H1 (cell line): ENCODE data around the gene MYO1D. TPM values are rescaled to one million over a fixed set of nuclear protein-coding genes. Genes with fewer than 3 reads are reported as not detected.

Source experiments
- ASH2L ChIP-seq: fragments of 200-600, 300-600 bp; sonication (generic); IDR thresholded peaks from one replicate; pipeline ENCODE4 v1.7.1; 2017; ENCODE audit warnings: low read length
- CBX5 ChIP-seq: fragments of 300-800, 300-1000 bp; sonication (generic); IDR thresholded peaks from 2 replicates; pipeline ENCODE4 v1.7.1; 2016; ENCODE audit warnings: antibody characterized with exemption, low read length, low read depth
- CEBPB ChIP-seq: IDR thresholded peaks from 2 replicates; pipeline ENCODE4 v1.6.1; 2012; ENCODE audit warnings: low read depth, low read length
- CHD1 ChIP-seq: IDR thresholded peaks from 2 replicates; pipeline ENCODE4 v1.6.1; 2012; ENCODE audit warnings: low read depth, low read length, improper control_type of control experiment
- CTCF ChIP-seq, 3 experiments: IDR thresholded peaks; 1 replicate in 2 of 3; 2 replicates in 1 of 3; pipeline versions ENCODE4 v1.5.1 to v1.6.1; 2011; ENCODE audit warnings: low read length in 3 of 3, mild to moderate bottlenecking in 3 of 3, inconsistent platforms in 2 of 3, low read depth in 1 of 3, moderate library complexity in 1 of 3; ENCODE audit not compliant: insufficient read depth in 1 of 3; ENCODE audit errors: control extremely low read depth in 1 of 3
- EP300 ChIP-seq, 2 experiments: IDR thresholded peaks; 1 replicate in 1 of 2; 2 replicates in 1 of 2; pipeline ENCODE4 v1.6.1; 2011 to 2012; ENCODE audit warnings: low read depth in 2 of 2, low read length in 2 of 2, mild to moderate bottlenecking in 2 of 2, borderline replicate concordance in 1 of 2, inconsistent platforms in 1 of 2, moderate library complexity in 1 of 2
- FOSL1 ChIP-seq: IDR thresholded peaks from 2 replicates; pipeline ENCODE4 v1.6.1; 2011; ENCODE audit warnings: mild to moderate bottlenecking, low read depth, low read length, moderate library complexity; ENCODE audit not compliant: insufficient read depth
- KDM1A ChIP-seq: fragments of 200-600, 300-600 bp; sonication (generic); IDR thresholded peaks from 2 replicates; pipeline ENCODE4 v1.7.1; 2016; ENCODE audit warnings: mild to moderate bottlenecking, low read length, borderline replicate concordance
- KDM4A ChIP-seq: IDR thresholded peaks from one replicate; pipeline ENCODE4 v1.7.1; 2012; ENCODE audit warnings: low read depth, mild to moderate bottlenecking, moderate library complexity, low read length, inconsistent platforms; ENCODE audit not compliant: severe bottlenecking
- KDM5A ChIP-seq: fragments of 200-600 bp; IDR thresholded peaks from 2 replicates; pipeline ENCODE4 v1.7.1; 2012; ENCODE audit warnings: mild to moderate bottlenecking, low read length, inconsistent platforms, mixed read lengths
- MAX ChIP-seq: IDR thresholded peaks from 2 replicates; pipeline ENCODE4 v1.6.1; 2012; ENCODE audit warnings: inconsistent platforms
- POU5F1 ChIP-seq: IDR thresholded peaks from 2 replicates; pipeline ENCODE4 v1.6.1; 2011; ENCODE audit warnings: low read depth, mild to moderate bottlenecking, low read length, moderate library complexity
- RBBP5 ChIP-seq: IDR thresholded peaks from 2 replicates; pipeline ENCODE4 v1.7.1; 2012; ENCODE audit warnings: low read depth, mild to moderate bottlenecking, inconsistent platforms, low read length, moderate library complexity, borderline replicate concordance
- RNF2 ChIP-seq: fragments of 200-900, 300-1000 bp; sonication (generic); IDR thresholded peaks from 2 replicates; pipeline ENCODE4 v1.7.1; 2016; ENCODE audit warnings: borderline replicate concordance, low read depth, mild to moderate bottlenecking, antibody characterized with exemption, low read length; ENCODE audit not compliant: poor library complexity, severe bottlenecking; ENCODE audit errors: missing control alignments
- SAP30 ChIP-seq: fragments of 300-600 bp; sonication (generic); IDR thresholded peaks from 2 replicates; pipeline ENCODE4 v1.7.1; 2012; ENCODE audit warnings: low read length, moderate library complexity, mild to moderate bottlenecking, inconsistent platforms; ENCODE audit not compliant: insufficient read depth, insufficient replicate concordance
- SP1 ChIP-seq: IDR thresholded peaks from 2 replicates; pipeline ENCODE4 v1.6.1; 2011; ENCODE audit warnings: low read depth, low read length
- SRF ChIP-seq: IDR thresholded peaks from 2 replicates; pipeline ENCODE4 v1.6.1; 2011; ENCODE audit warnings: mild to moderate bottlenecking, low read depth, low read length, moderate library complexity
- SUZ12 ChIP-seq: fragments of 200-600 bp; sonication (generic); IDR thresholded peaks from 2 replicates; pipeline ENCODE4 v1.6.1; 2012; ENCODE audit warnings: mild to moderate bottlenecking, inconsistent platforms, low read length, moderate library complexity, mixed read lengths
- TBP ChIP-seq: IDR thresholded peaks from 2 replicates; pipeline ENCODE4 v1.6.1; 2011; ENCODE audit warnings: low read depth, low read length, improper control_type of control experiment
- polyA plus RNA-seq, 7 experiments: library from polyadenylated mRNA; depleted of rRNA in 3 of 7; stranded (reverse) in 5 of 7; unstranded in 2 of 7; fragments of >200 nt in 5 of 7; fragments of 200-250 nt in 2 of 7; gene quantifications; 1 replicate in 5 of 7; 2 replicates in 1 of 7; 4 replicates in 1 of 7; pipeline versions ENCODE4 v1.2.1 to v1.2.3, GENCODE V29; 2011 to 2013; ENCODE audit warnings: missing spikeins in 2 of 7, mixed read lengths in 2 of 7
- total RNA-seq: library from RNA; stranded (reverse); fragmentation: NEBNext Ultra II Directional; extraction: Animal tissue kit (Norgen Biotek cat#: 25700); gene quantifications from 2 replicates; pipeline ENCODE4 v1.2.1, GENCODE V29; 2021
- TF ChIP-seq, protein P1 (sequence below): IDR thresholded peaks from 2 replicates; pipeline ENCODE4 v1.6.1; 2011; ENCODE audit warnings: low read length, improper control_type of control experiment

Gene MYO1D
- total and polyA plus RNA-seq, 2 of the 8 experiments (the other 6 are each of a cell fraction or from before 2014, with no cell fraction given): 6.5 to 25.4 TPM

DNA sequence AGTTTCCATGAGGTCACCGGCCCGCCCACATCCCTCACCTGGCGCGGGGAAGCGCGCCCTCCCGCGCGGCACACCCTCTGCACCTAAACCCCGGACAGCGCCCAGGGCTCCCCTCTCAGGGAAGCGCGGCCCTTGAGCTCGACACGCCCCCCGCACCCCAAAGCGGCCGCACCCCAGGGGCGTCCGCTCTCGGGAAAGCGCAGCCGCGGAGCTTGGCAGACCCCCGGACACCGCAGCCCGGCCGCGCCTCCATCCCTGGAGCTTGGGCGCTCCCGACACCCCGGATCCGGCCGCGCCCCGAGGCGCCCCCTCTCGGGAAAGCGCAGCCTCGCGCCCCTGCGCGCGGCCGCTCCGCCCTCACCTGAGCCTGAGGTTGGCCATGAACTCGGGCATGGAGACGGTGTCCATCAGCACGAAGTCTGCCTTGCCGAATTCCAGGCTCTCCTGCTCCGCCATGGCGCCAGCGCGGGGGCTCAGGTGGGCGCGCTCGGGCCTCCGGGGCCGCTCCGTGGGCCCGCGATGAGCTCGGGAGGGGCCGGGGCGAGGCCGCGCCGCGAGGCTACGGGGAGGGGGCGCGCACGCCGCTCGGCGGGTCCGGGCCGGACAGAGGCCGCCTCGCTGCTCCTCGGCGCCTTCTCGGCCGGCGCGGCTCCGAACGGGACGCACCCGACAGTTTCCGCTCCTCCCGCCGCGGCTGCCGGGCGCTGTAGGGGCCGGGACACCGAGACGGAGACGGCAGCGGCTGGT is at the start of gene MYO1D (continued):
- no peak for TF ChIP-seq POU5F1
- TF ChIP-seq RBBP5: peak; percentile 85; the same call in 1 of the 2 replicates
- no peak for TF ChIP-seq EP300 (IDR thresholded peaks at IDR 0.05; ENCODE audit: borderline replicate concordance in 1 of 2, low read depth in 2 of 2, low read length in 2 of 2)
- no peak for TF ChIP-seq SRF
- TF ChIP-seq, protein P1, sequence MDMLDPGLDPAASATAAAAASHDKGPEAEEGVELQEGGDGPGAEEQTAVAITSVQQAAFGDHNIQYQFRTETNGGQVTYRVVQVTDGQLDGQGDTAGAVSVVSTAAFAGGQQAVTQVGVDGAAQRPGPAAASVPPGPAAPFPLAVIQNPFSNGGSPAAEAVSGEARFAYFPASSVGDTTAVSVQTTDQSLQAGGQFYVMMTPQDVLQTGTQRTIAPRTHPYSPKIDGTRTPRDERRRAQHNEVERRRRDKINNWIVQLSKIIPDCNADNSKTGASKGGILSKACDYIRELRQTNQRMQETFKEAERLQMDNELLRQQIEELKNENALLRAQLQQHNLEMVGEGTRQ: no peak
- no peak for TF ChIP-seq SUZ12
- no peak for TF ChIP-seq CEBPB
- 0 out of 2 replicates have a peak, but pooled peaks have one; percentile 14 for TF ChIP-seq MAX
- no peak for TF ChIP-seq SAP30
- peak; percentile 90 for TF ChIP-seq KDM4A
- no peak for TF ChIP-seq KDM1A
- no peak for TF ChIP-seq RNF2
- peak; percentile 92 for TF ChIP-seq ASH2L
- TF ChIP-seq CBX5: no peak
- TF ChIP-seq CTCF (IDR thresholded peaks at IDR 0.05; ENCODE audit: control extremely low read depth in 1 of 3, insufficient read depth in 1 of 3, low read depth in 1 of 3, low read length in 3 of 3): peak; percentile 40 to 53 (median 48)
- no peak for TF ChIP-seq KDM5A
- no peak for TF ChIP-seq TBP
- no peak for TF ChIP-seq SP1
- no peak for TF ChIP-seq FOSL1
- TF ChIP-seq CHD1: no peak
